Measurements from ENCODE around the gene POLR2E.

The POLR2E gene

DNA sequence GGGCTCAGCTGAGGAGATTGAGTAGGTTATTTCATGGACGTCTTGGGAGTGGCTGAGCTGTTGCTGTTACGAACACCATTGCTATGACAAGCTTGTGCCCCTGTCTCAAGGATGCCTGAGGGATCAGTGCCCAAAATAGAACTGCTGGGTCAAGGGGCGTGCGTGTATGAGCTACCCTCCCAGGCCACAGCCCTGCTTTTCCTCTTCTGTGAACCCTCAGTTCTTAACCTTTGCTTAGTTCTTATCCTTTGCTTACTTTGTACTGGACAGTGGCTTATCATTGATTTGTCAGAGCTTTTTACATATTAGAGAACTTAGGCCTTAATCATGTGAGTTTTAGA is 19.2 kb downstream of the POLR2E start:
- DNase-seq: no peak

DNA sequence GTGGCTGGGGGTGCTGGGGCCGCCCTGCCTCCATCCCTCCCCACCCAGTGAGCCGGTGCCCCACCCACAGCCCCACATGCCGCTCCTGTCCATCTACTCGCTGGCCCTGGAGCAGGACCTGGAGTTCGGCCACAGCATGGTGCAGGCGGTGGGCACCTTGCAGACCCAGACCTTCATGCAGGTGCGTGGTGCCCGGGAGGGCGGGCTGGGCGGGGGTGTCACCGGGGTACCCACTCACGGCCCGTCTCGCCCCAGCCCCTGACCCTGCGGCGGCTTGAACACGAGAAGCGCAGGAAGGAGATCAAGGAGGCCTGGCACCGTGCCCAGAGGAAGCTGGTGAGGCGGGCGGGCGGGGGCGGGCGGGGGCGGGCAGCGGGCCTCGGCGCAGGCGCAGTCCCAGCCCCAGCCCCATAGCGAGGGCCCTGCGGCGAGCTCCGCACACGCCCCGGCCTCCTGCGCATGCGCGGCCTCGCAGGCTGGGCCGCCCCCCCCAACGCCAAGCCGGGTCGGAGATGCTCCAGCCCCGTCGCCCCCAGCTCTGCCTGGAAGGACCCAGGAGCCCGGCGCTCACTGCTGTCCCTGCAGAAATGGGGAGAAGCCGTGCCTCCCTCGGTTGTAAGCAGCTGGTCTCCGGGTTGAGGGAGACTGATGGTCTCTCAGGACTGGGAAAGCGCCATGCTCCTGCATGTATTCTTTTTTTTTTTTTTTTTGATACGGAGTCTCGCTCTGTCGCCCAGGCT is 20.5 kb downstream of the POLR2E start:
- DNase-seq: no peak

DNA sequence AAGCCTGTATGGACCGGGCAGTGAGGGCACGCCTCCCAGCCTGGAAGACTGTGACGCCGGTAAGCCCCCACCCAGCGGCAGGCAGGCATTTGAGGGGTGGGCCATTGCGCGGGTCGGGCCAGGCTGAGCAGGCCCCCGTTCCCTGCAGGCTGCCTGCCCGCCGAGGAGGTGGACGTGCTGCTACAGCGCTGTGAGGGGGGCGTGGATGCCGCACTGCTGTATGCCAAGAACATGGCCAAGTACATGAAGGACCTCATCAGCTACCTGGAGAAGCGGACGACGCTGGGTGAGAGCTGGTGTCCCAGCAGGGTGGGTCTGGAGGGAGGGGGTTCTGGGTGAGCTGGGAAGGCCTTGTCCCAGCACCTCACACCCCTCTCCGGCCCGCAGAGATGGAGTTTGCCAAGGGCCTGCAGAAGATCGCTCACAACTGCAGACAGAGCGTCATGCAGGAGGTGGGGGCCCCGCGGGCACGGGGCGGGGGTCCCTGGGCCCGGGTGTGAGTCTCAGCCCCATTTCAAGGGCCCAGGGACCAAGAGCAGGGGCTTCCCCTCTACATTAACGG is 21.1 kb downstream of the POLR2E start:
- DNase-seq: no peak

DNA sequence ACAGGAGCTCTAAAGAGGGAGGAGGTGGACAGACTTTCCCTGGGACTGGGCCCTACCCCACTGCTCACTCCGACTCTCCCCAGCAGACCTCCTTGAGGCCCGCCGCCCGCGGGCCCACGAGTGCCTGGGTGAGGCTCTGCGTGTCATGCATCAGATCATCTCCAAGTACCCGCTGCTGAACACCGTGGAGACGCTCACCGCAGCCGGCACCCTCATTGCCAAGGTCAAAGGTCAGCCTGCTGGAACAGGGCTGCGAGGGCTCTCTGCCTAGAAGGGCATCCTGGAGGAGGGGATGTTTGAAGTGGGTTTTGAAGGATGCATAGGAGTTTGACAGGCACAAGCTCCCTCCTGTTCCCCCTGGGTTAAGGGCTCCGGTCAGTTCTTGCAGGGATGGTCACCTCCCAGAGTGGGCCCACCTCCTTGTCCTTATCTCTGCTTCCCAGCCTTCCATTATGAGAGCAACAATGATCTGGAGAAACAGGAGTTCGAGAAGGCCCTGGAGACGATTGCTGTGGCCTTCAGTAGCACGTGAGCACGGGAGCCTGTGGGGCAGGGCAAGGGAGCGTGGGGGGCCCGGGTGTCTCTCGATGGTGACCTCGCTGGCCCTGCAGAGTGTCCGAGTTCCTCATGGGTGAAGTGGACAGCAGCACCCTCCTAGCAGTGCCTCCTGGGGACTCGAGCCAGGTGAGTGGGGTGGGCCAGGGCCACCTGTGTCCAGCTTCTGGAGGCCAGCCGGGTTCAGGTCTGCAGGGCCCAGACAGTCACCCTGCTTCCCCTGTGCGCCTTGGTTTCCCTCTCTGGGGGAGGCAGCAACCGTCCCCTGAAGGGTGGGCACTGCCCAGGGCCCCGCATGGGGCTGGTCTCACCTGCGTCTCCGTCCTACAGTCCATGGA is 21.9 kb downstream of the POLR2E start:
- no peak for DNase-seq

DNA sequence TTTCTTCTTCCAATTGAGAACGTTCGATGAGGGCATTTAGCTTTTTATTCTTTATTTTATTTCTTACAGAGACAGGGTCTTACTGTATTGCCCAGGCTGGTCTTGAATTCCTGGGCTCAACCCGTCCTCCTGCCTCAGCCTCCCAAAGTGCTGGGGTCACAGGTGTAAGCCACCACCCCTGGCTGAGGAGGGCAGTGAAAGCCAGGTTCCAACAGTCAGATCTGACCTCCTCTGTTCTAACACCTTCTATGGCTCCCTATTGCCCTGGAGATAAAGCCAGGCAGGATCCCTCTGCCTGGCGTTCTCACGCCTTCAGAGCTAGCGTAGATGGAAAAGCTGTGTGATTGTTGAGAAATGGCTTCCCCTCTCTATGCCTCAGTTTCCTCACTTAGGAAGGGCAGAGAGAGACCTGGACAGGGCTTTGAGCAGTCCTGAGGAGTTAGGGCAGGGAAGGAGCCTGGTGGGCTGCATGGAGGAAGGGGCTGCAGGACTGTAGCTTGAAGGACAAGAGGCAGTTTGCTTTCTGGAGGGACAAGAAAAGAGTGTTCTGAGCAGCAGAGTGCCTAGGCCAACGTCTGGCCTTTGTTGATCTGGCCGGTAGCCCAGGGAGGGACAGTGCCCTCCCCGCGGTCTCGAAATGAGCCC is 22.7 kb downstream of the POLR2E start:
- no peak for DNase-seq

DNA sequence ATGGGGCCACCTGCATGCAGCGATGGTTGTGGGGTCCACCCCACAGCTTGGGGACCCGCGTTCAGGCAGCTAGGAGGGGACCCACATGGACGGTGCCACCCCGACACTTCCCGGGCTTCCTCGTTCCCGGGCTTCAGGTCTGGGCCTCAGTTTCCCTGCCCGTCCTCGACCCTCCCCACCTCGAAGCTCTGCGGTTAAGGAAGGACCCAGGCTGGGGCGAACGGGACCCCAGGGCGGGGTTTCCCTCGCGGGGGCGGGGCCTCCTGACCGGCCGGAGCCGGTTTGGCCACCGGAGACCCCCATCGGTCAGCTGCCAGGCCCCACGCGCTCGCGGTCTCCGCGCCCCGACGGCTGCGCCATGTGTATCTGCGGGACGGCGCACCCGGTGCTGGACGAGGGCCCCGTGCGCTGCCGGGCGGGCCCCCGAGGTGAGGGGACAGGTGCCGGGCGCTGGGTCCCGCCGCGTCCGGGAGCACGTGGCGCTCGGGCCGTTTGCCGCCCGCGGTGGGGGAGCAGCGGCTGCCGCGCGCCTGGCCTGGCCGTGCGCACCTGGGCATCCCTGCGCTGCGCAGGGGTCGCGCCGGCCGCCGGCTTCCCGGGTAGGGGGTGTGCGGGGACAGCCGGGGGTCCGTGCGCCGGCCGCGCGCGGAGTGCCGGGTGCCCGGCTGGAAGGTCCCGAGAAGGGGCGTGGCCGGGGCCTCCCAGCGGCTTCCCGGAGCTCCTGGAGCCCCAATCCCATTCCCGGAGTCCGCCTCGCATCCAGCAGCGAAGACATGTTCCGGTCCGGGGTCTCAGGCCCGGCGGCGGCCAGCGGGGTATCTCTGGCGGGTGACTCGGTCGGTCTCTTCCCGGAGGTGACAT is 24.0 kb downstream of the POLR2E start:
- DNase-seq: no peak

DNA sequence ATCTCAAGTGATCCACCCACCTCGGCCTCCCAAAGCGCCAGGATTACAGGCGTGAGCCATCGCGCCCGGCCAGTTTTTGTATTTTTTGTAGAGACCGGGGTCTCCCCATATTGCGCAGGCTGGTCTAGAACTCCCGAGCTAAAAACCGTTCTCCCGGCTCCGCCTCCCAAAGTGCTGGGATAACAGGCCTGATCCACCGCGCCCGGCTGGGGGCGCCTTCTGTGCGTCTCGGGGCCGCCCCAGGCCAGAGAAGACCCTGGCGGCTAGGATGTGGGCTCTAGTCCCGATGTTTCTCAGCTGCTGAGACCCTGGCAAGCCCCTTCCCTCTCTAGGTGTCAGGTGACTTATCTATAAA is 24.6 kb downstream of the POLR2E start:
- DNase-seq: no peak

DNA sequence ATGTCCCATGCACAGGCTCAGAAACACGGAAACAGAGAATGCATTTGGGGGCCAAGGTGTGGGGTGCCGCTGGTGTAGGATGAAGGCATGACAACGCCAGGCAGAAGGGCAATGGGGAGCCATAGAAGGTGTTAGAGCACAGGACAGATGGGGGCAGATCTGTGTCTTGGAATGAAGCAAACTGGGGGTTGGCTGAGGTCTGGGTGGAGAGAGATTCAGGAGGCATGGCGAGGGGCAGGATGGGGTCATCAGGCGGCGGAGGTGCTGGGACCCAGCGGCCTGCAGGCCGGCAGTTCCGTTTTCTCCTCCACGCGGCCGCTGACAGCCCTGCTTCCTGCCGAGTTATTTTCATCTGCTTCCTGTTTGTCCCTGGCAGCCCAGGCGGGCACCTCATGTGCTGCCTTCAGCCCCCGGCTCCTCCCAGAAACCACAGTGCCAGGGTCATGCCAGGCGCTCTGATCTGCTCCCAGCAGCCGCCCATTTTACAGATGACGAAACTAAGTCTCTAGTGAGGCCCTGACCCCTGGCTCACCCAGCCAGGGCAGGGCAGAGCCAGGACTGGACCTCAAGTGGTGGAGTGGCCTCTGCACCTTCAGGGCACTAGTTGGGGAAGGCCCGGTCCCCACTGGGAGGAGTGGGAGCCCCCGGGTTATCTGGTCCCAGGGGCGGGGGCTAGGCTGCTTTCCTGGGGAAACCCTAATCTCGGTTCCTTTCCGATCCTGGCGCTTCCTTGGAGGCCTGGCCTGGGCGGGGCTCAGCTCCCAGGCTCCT is 26.0 kb downstream of the POLR2E start:
- no peak for DNase-seq

DNA sequence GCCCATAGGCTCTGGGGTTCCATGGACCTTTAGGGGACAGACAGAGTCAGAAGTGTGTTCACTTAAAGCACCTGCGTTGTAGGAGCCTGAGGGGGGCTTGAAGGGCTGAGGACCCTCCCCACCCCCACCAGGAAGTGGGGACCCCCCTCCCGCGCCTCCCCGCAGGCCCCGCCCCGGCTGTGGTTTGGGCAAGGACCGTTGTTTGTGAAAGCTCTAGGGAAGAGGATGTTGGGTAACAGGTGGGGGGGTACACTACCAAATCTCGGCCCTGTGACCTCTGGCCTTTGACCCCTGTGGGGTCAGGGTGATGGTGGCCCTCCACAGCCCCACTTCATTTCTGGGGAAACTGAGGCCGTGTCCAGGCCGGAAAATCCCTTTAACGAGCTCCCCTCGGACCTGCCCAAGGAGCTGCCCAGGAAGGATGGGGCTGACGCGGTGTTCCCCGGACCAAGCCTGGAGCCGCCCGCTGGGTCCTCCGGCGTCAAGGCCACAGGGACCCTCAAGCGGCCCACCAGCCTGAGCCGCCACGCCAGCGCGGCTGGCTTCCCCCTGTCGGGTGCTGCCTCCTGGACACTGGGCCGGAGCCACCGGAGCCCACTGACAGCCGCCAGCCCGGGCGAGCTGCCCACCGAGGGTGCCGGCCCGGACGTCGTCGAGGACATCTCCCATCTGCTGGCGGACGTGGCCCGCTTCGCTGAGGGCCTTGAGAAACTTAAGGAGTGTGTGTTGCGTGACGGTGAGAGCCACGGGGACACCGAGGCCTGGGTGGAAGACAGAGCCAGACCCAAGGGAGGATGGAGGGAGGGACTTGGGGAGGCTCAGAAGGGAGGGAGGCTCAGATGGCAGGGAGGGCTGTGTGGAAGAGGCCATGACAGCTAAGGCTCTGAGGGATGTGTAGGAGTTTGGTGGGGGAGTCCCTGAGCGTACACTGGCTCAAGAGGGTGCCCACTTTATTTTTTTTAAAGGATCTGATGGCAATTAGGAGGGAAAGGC is 26.9 kb downstream of the POLR2E start:
- no peak for DNase-seq

DNA sequence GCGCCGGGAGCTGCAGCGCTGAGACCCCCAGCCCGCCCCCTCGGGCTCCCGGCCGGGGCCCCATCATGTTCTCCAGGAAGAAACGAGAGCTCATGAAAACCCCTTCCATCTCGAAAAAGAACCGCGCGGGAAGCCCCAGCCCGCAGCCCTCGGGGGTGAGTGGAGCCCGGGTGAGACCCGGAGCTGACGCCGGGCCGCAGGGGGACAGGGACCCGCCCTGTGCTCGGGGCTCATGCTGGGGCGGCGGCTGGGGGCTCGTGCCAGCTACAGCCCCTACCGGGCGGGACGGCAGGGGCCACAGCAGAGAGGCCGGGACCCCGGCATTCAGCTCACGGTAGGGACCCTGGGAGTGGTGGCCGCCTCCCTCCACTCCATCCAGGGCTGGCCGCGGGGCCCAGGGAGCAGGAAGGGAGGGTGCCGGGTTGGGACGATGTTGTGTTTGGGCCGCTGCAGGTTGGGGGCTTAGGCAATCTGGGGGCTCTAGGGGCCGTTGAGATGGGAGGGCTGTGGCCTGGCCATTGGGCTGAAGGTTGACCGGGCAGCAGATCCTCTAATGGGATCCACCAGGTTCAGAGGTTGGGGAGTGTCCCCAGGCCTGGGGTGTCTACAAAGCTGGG is 27.7 kb downstream of the POLR2E start:
- DNase-seq: no peak

DNA sequence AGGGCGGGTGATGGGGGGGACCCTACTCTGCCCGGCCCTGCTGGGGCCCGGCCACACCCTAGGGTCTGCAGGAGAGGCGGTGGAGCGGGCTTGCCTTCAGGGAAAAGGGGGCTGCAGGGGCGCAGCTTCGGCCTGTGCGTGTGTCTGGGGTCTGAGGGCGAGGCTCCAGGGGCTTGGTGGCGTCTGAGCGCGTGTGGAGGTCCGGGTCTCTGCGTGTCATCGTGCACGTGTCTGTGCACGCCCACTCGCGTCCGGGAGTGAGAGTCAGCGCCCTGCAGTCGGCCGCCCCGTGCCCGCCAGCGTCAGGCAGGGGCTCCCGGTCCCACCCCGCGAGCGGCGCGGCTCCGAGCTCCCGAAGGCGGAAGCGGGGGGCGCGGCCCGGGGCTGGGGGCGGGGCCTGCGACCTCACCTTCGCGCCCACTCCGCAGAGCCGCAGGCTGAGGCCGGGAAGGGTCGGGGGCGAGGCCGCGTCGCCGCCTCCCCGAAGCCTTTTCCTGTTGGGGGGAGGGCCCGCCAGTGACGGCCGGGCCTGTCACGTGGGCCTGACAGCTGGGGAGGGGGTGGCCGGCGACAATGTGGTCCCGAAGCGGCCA is 28.3 kb downstream of the POLR2E start, which contains the start of gene ARHGAP45:
Gene ARHGAP45 (plus strand): TSS at position 420 of the 593 bp plus-strand sequence. CDS start 239 bp downstream, outside the sequence.
- no peak for DNase-seq

DNA sequence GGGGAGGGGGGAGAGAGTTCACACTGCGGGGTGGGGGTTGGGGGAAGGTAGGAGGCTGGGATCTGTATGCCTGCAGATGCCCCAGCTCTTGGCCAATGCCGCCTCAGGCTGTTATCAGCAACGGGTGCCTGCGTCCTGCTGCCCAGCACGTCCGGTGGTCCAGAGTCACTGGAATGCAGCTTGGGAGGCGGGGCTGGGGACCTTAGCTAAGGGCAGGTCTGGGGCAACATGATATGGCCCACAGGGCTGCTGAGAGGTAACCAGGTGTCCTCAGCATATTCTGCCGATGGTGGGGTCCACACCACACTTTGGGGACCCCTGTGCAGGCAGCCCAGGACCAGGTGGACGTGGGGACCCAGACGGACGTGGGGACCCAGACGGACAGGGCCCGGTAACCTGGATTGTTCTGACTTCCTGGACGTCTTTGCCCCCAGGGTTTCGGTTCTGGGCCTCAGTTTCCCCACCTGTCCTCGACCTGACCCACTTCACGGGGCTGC is 28.9 kb downstream of the POLR2E start:
- no peak for DNase-seq

DNA sequence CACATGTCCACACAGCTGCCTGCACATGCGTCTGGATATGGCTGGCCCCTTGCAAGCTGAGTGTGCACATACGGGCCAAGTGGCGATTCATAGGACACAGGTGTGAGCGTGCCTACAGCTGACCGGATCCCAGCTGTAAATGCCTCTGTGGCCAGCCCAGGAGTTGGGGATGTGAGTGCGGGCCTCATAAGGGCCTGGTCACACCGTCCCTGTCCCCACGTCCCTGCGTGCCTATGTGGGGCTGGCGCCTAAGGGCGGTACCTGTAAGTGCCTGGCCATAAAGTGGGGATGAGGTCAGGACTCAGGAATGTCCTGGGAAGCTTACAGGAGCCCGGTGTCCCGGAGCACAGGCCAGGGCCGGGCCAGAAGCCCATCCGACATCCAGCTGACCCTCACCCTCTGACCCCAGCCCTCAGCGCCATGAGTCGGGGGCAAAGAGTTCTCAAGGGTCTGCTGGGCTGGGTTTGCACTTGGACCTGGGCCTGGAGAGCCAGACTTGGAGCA is 29.5 kb downstream of the POLR2E start:
- no peak for DNase-seq

DNA sequence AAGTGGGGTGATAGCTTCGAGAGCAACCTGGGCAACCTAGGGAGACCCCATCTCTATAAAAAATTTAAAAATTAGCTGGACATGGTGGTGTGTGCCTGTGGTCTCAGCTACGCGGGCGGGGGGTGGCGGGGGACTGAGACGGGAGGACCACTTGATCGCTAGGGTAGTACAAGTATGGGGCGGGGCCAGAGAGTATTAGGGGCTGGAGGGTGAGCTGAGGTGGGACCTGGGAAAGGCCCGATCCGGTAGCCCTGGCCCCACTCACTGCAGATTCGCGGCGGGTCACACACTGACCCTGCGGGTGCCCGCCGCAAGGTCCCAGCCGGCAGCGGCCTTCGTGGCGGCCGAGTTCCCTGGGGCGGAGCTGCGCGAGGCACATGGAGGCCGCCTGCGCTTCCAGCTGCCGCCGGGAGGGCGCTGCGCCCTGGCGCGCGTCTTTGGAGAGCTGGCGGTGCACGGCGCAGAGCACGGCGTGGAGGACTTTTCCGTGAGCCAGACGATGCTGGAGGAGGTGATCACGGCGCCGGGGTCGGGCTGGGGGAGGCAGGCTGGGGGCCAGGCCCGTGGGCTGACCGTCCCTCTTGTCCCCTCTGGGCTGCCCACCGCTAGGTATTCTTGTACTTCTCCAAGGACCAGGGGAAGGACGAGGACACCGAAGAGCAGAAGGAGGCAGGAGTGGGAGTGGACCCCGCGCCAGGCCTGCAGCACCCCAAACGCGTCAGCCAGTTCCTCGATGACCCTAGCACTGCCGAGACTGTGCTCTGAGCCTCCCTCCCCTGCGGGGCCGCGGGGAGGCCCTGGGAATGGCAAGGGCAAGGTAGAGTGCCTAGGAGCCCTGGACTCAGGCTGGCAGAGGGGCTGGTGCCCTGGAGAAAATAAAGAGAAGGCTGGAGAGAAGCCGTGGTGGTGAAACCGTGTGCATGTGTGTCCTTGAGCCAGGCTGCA is 30.2 kb downstream of the POLR2E start:
- no peak for DNase-seq

DNA sequence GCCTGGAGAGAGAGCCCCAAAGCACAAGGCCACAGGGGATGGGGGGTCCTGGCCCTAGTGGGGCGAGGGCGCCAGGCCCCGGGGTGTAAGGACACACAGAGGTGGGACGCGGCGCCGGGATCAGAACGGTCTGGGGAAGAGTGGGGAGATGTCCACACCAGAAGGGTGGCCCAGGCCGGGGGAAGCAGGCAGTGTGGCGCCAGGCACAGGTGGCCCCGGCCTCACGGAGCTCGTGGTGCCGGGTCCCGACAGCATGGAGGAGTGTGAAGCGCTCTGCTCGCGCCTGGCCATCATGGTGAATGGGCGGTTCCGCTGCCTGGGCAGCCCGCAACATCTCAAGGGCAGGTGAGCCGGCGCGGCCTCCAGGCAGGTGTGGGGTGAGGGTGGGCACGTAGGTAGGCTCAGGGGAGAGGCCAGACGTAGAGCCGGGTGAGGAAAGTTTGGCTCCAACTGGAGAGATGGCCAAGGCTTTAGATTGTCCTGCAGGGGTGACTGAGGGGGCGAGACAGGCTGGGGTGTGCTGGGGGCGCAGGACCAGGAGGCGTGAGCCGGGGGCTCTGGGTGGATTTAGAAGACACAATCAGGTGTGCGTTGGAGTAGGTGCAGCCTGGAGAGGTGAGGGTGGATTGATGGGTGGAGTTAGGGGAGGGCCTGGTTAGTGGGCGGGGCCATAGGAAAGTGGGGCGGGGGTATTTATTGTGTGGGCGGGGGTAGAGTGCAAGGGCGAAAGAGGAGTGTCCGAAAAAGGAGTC is 31.1 kb downstream of the POLR2E start:
- DNase-seq: no peak

DNA sequence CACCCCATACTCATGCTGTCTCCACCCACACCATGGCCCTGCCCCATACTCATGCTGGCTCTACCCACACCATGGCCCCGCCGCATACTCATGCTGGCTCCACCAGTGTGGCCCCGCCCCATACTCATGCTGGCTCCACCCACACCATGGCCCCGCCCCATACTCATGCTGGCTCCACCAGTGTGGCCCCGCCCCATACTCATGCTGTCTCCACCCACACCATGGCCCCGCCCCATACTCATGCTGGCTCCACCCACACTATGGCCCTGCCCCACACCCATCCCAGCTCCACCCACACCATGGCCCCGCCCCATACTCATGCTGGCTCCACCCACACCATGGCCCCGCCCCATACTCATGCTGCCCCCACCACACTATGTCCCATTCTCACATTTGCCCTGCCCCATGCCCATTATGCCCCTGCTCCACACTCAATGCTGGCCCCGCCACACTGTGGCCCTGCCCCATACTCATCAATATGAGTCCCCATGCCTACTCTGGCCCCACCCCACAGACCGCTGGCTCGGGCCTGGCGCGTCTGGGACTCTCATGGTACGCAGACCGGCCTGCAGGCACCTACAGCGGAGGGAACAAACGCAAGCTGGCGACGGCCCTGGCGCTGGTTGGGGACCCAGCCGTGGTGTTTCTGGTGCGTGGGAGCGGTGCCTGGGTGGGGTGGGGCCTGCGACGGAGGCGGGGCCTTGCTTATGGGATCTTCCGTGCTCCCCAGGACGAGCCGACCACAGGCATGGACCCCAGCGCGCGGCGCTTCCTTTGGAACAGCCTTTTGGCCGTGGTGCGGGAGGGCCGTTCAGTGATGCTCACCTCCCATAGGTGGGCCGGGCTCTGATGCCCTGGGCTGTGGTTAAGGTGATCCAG is 31.9 kb downstream of the POLR2E start:
- no peak for DNase-seq
